ENCODE measurements around the gene ELL.
A peak's percentile ranks its signal among the peaks of the same experiment; 100 is the strongest.
"Not testable (repeated sequence)": the region's sequence is repeated elsewhere in the genome, so short reads cannot be mapped to it uniquely, and the experiment has no call there.

The ELL gene

DNA sequence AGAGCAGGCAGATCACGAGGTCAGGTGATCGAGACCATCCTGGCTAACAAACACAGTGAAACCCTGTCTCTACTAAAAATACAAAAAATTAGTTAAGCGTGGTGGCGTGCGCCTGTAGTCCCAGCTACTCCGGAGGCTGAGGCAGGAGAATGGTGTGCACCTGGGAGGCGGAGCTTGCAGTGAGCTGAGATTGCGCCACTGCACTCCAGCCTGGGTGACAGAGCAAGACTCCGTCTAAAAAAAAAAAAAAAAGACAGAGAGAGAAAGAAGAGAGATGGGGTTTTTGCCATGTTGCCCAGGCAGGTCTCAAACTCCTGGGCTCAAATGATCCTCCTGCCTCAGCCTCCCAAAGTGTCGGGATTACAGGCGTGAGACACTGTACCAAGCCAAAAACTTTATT lies 116.1 kb downstream of the ELL start:
- DNase-seq, result not testable (repeated sequence)

DNA sequence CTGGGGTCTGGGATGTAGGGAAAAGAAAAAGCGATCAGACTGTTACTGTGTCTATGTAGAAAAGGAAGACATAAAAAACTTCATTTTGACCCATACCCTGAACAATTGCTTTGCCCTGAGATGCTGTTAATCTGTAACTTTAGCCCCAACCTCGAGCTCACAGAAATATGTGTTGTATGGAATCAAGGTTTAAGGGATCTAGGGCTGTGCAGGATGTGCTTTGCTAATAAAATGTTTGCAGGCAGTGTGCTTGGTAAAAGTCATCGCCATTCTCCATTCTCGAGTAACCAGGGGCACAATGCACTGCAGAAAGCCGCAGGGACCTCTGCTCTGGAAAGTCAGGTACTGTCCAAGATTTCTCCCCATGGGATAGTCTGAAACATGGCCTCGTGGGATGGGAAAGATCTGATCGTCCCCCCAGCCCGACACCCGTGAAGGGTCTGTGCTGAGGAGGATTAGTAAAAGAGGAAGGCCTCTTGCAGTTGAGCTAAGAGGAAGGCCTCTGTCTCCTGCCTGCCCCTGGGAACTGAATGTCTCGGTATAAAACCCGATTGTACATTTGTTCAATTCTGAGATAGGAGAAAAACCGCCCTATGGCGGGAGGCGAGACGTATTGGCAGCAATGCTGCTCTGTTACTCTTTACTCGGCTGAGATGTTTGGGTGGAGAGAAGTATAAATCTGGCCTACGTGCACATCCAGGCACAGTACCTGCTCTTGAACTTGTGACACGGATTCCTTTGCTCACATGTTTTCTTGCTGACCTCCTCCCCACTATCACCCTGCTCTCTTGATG lies 119.2 kb downstream of the ELL start:
- DNase-seq, result not testable (repeated sequence)

- peak in 14 of 51 donors; percentile 7 to 47 (median 26) for DNase-seq
These were observed 120.2 kb downstream of the ELL start for GRCh38 chr19:18401580-18402112.

GRCh38 chr19:18399008-18399407 lies 122.9 kb downstream of the ELL start:
- DNase-seq, result no peak

- DNase-seq, result peak in 13 of 51 donors; percentile 4 to 32 (median 20)
These were observed 124.3 kb downstream of the ELL start, which contains the start of gene LRRC25 for GRCh38 chr19:18397242-18398202. TSS of gene LRRC25 (minus strand) at chr19:18397622. CDS start at chr19:18396963, 659 bp downstream.

DNA sequence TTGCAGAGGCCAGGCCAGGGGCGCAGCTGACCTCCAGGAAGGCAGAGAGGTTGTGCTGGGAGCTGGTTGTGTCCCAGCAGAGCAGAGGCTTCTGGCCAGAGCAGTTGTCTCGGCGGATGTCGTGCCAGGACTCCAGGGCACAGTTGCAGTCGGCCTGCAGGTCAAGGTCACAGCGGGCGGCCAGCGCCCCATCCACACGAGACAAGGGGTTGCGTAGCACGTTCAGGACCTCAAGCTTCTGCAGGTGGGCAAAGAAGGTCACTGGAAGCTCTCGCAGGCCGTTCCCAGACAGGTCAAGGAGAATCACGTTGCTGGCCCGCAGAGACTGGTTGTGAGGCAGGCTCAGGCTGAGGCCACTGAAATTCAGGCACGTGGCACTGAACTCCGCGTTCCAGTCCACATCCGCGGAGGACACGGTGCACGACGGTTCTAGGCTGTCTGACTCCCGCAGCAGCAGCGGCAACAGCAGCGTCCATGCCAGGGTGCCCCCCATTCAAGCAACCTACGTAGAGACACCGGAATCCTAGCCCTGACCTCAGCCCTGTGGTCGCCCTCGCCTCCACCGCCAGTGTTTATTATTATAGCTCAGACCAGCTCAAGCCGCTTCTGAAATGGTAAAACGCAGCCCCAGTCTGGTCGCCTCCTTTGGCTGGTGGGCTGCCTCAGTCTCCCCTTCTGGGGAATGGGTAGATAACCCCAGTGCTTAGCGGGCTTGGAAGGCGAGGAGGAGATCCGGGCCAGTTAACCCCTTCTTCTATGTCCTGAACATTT lies 125.2 kb downstream of the ELL start:
- DNase-seq, result no peak

- peak in 5 of 51 donors; percentile 3 to 10 (median 7) for DNase-seq
These were observed 128.0 kb downstream of the ELL start for GRCh38 chr19:18393836-18394235.

DNA sequence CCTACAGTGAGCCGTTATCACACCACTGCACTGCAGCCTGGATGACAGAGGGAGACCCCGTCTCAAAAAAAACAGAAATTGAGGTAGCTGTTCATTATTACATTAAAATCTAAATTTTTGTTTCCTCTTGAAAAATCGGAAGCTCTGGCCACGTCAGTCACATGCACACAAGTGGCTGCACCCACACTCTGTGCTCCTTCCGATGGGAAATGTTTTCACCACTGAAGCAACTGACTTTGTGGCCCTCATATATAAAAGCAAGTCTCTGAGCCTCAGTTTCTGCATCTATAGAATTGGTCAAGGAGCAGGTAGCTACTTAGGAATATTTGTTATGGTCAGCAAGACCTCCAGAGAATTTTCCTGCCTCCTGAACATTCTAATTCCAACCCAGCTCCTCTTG lies 128.9 kb downstream of the ELL start:
- DNase-seq, result no peak

All from hypothalamus (tissue), 51 donors.